HG03108 (cell line): ENCODE measurements around the gene UGT1A8.
"Not testable (repeated sequence)": the region's sequence is repeated elsewhere in the genome, so short reads cannot be mapped to it uniquely, and the experiment has no call there.

Experiments
- ATAC-seq: cut with Tn5 transposase; IDR thresholded peaks from one replicate; pipeline ENCODE4 v1.9.1; 2021; ENCODE audit warnings: moderate library complexity; ENCODE audit not compliant: unreplicated experiment

UGT1A8 gene

DNA sequence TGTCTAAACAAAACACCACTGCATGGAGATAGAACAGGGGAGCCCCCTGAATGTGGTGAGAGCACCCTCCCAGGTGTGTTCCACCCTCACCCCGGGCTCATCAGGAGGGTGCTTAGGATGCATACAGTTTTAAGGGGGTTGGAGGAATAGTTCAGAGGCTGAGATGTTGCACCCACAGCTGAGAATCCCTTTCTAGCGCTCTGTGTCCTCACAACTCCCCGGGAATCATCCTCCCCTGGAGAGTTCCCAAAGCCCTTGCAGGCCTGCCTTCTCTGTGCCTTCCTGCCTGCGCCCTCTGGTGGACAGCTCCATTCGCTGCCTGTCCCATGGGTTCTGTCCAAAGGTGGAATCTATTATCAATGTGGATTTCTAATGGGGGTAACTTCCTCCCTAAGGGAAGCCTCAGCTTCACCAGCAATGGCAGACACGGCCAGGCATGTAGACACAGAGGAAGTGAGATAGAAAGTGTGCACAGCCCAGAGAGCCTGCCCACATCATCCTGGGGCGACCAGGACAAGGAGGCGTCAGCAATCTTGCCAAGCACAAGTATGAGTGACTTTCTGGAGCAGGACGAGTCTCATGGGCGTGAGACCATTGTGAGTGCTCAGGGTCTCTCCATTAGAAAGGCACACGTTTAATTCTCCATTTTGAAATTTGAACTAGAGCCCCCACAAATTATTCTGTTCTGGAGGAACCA lies 94.0 kb downstream of the UGT1A8 start:
- peak; percentile 59 for ATAC-seq

DNA sequence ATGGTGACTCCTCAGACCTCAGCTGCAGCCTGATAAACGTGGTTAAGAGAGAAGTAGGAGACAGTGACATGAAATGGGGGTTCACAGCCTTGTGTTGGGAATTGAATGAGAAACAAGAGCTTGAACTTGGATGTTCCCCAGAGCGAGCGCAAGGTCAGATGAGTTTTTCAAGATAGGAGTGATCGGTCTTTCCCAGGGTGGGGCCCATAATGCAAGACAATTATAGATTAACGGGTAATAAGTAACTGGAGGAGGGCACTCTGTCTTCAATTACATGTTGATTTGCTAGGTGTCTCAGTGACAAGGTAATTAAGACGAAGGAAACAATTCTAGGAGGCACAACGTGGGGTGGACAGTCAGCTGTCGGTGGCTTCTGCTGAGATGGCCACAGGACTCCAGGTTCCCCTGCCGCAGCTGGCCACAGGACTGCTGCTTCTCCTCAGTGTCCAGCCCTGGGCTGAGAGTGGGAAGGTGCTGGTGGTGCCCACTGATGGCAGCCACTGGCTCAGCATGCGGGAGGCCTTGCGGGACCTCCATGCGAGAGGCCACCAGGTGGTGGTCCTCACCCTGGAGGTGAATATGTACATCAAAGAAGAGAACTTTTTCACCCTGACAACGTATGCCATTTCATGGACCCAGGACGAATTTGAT lies 95.3 kb downstream of the UGT1A8 start, which contains the start of gene UGT1A5:
TSS of gene UGT1A5 (plus strand) at position 297 of the 651 bp plus-strand sequence. CDS start at position 382, 85 bp downstream.
- no peak for ATAC-seq

DNA sequence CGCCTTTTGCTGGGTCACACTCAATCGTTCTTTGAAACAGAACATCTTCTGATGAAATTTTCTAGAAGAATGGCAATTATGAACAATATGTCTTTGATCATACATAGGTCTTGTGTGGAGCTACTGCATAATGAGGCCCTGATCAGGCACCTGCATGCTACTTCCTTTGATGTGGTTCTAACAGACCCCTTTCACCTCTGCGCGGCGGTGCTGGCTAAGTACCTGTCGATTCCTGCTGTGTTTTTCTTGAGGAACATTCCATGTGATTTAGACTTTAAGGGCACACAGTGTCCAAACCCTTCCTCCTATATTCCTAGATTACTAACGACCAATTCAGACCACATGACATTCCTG lies 95.8 kb downstream of the UGT1A8 start:
- no peak for ATAC-seq

DNA sequence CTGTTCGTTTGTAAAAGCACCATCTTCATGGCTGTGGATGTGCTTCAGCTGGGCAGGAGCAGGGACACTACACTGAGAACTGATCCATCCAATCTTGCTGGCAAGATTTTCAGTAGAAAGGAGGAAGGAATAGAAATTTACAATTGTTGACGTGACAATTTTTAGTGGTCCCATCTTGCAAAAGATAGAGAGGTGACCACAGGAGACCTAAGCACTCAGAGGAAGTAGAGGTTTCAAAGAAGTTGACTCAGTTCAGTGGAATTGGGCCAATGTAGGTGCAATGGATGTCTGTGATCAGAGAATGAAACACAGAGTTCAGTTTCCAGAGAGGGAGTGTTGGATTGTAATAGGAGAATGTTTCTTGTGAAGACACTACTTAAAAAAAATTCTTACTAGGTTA lies 96.7 kb downstream of the UGT1A8 start:
- ATAC-seq: no peak

DNA sequence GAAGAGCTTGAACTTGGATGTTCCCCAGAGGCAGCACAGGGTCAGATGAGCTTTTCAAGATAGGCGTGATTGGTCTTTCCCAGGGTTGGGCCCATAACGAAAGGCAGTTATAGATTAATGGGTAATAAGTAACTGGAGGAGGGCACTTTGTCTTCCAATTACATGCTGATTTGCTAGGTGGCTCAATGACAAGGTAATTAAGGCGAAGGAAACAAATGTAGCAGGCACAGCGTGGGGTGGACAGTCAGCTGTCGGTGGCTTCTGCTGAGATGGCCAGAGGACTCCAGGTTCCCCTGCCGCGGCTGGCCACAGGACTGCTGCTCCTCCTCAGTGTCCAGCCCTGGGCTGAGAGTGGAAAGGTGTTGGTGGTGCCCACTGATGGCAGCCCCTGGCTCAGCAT lies 101.1 kb downstream of the UGT1A8 start, which contains the start of gene UGT1A4:
TSS of gene UGT1A4 (plus strand) at position 185 of the 400 bp plus-strand sequence. CDS start at position 270, 85 bp downstream.
- ATAC-seq: no peak

DNA sequence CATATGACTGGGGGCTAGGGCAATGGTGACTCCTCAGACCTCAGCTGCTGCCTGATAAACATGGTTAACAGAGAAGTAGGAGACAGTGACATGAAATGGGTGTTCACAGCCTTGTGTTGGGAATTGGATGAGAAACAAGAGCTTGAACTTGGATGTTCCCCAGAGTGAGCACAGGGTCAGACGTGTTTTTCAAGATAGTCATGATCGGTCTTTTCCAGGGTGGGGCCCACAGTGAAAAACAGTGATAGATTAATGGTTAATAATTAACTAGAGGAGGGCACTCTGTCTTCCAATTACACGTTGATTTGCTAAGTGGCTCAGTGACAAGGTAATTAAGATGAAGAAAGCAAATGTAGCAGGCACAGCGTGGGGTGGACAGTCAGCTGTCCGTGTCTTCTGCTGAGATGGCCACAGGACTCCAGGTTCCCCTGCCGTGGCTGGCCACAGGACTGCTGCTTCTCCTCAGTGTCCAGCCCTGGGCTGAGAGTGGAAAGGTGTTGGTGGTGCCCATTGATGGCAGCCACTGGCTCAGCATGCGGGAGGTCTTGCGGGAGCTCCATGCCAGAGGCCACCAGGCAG lies 111.4 kb downstream of the UGT1A8 start, which contains the start of gene UGT1A3:
TSS of gene UGT1A3 (plus strand) at position 320 of the 579 bp plus-strand sequence. CDS start at position 405, 85 bp downstream.
- no peak for ATAC-seq

DNA sequence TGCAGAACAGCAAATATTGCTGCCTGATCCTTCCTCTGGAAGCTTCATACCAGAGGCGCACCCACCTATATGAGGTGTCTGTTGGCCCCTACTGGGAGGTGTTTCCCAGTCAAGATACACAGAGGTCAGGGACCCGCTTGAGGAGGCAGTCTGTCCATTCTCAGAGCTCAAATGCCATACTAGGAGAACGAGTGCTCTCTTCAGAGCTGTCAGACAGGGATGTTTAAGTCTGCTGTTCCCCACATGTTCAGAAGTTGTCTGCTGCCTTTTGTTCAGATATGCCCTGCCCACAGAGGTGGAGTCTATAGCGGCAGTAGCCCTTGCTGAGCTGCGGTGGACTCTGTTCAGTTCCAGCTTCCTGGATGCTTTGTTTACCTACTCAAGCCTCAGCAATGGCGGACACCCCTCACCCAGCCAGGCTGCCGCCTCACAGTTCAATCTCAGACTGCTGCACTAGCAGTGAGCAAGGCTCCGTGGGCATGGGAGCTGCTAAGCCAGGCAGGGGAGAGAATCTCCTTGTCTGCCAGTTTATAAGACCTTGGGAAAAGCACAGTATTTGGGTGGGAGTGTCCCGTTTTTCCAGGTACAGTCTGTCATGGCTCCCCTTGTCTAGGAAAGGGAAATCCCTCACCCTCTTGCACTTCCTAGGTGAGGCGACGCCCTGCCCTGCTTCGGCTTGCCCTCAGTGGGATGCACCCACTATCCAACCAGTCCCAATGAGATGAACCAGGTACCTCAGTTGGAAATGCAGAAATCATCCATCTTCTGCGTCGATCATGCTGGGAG lies 119.6 kb downstream of the UGT1A8 start:
- ATAC-seq: not testable (repeated sequence)

DNA sequence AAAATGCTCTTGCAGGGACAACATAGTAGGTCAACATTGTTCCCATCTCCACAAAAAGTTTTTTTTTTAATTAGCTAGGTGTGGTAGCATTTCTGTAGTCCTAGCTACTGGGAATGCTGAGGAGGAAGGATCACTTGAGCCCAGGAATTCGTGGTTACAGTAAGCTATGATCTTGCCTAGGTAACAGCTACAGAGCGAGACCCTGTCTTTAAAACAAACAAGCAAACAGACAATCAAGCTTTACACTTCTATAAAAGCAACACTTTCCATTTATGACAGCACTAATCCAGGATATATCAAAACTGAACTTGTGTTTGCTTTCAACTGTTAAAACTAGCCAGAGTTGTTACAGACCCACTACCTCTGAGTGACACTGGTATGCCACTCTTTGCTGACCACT lies 123.4 kb downstream of the UGT1A8 start:
- no peak for ATAC-seq

DNA sequence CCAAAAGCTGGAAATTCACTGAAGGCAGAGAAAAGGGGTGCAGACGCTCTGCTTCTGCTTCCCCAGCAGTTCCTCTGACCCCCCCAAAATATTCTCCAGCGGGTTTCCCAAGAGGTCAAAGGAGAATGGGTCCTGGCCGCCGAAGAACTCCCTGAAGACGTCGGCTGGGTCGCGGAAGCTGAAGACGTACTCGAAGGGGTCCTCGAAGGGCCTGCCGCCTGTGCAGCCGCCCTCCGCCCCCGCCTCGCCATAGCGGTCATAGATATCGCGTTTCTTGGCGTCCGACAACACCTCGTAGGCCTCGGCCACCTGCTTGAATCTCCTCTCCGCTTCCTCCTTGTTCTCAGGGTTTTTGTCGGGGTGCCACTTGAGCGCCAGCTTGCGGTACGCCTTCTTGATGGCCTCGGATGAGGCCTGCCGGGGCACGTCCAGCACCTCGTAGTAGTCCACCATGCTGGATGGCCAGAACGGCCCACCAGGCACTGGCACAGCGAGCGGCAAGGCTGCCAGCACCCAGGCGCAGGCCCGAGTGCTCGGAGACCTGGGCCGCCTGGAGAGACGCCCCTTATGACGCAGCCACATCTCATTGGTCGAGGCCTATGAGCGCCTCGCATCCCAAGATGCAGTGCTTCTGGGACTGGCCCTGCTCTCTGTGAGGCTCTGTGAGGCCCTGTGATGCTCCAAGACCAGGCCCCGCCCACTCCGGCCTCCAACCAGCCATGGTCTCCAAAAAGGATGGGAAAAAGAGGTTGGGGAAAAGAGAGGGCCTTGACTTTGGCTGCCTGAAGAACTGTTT lies 126.2 kb downstream of the UGT1A8 start:
- no peak for ATAC-seq

DNA sequence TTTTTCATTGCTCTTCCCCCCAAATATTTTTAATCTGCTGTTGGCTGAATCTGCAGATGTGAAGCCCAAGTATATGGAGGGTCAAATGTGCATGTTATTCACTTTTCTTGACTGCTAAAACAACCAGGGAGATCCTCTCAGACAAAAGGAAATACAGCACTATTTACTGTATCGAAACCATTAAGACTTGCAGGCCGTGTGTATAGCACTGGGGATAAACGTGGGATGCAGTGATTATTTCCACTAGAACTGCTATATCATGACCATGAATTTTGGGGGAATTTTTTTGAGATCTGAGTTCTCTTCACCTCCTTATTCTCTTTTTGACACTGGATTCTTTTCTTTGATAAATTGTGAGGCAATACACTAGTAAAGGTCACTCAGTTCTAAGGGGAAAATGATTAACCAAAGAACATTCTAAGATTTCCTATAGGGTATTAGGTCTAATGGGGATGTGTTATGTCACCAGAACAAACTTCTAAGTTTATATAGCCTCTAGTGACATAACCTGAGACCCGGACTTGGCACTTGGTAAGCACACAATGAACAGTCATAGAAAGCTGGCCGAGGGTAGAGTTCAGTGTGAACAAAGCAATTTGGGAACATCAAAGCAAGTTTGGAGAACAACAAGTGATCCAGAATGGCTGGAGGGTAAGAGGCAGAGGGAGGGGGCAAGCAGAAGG lies 127.8 kb downstream of the UGT1A8 start:
- ATAC-seq: no peak

DNA sequence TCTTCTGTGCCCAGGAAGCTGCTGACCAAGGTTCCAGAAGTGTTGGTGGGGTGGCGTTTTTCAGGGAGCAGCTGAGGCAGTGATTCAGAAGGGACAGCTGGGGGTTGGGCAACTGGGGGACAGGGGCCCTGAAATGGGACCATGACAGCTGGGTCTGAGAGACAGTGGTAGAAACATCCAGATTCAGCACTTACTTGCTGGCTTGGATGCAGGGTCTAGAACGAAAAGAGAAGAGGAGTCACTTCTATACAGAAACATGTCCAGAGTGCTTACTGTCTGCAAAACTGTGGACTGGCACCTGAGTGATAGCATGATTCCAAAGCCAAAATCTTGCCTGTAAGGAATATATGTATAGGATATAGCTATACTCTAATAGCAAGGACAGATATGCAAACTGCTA lies 128.4 kb downstream of the UGT1A8 start:
- ATAC-seq: not testable (repeated sequence)

DNA sequence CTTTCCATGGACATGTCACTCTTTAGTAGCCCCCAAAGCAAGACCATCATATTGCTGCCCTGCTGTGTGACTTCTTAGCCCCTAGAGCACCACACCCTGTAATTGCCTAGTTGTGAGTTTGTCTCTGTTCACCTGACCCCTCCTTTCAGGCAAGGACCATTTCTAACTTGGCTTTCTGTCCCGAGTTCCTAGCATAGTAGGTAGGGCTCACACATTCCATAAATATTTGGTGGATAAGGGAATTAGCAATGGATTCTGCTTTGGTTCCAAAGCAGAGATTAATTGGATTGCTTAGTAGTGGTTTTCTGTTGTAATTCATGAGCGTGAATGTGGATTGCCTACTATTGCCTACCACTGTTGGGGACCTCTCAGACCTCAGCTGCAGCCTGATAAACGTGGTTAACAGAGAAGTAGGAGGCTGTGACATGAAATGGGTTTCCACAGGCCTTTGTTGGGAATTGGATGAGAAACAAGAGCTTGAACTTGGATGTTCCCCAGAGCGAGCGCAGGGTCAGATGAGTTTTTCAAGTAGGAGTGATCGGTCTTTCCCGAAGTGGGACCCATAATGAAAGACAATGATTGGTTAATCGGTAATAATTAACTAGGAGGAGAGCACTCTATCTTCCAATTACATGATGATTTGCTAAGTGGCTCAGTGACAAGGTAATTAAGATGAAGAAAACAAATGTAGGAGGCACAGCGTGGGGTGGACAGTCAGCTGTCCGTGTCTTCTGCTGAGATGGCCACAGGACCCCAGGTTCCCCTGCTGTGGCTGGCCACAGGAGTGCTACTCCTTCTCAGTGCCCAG lies 129.2 kb downstream of the UGT1A8 start:
- no peak for ATAC-seq

DNA sequence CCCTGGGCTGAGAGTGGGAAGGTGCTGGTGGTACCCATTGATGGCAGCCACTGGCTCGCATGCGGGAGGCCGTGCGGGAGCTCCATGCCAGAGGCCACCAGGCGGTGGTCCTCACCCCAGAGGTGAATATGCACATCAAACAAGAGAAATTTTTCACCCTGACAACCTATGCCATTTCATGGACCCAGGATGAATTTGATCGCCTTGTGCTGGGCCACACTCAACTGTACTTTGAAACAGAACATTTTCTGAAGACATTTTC lies 129.8 kb downstream of the UGT1A8 start:
- ATAC-seq: no peak

DNA sequence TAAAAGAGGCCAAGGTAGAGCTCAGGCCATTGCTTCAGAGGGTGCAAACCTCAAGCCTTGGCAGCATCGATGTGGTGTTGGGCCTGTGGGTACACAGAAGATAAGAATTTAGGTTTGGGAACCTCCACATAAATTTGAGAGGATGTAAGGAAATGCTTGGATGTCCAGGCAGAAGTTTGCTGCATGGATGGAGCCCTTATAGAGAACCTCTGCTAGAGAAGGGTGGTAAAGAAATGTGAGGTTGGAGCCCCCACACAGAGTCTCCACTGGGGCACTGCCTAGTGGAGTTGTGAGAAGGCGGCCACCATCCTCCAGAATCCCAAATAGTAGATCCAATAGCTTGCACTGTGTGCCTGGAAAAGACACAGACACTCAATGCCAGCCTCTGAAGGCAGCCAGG lies 133.3 kb downstream of the UGT1A8 start:
- not testable (repeated sequence) for ATAC-seq

DNA sequence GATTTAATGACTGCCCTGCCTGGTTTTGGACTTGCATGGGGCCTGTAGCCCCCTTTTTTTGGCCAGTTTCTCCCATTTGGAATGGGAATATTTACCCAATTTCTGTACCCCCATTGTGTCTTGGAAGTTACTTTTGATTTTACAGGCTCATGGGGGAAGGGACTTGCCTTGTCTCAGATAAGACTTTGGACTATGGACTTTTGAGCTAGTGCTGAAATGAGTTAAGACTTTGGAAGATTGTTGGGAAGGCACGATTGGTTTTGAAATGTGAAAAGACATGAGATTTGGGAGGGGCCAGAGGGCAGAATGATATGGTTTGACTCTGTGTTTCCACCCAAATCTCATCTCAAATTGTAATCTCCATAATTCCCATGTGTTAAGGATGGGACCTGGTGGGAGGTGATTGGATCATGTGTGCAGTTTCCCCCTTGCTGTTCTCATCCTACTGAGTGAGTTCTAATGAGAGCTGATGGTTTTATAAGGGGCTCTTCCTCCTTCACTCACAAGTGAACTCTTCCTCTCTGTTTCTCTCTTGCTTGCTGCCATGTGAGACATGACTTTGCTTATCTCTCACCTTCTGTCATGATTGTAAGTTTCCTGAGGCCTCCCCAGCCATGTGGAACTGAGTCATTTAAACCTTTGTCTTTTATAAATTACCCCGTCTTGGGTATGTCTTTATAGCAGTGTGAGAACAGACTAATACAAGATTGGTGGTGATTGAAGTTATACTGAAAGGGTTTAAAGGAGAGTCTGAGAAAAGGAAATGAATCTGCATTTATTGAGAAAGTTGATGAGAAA lies 134.0 kb downstream of the UGT1A8 start:
- not testable (repeated sequence) for ATAC-seq

DNA sequence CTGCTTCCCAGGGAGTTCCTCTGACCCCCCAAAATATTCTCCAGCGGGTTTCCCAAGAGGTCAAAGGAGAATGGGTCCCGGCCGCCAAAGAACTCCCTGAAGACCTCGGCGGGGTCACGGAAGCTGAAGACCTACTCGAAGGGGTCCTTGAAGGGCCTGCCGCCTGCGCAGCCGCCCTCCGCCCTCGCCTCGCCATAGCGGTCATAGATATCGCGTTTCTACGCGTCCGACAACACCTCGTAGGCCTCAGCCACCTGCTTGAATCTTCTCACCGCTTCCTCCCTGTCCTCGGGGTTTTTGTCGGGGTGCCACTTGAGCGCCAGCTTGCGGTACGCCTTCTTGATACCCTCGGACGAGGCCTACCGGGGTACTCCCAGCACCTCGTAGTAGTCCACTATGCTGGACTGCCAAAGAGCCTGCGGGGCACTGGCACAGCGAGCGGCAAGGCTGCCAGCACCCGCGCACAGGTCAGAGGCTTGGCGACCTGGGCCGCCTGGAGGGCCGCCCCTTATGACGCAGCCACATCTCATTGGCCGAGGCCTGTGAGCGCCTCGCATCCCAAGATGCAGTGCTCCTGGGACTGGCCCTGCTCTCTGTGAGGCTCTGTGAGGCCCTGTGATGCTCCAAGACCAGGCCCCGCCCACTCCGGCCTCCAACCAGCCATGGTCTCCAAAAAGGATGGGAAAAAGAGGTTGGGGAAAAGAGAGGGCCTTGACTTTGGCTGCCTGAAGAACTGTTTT lies 137.6 kb downstream of the UGT1A8 start:
- no peak for ATAC-seq

DNA sequence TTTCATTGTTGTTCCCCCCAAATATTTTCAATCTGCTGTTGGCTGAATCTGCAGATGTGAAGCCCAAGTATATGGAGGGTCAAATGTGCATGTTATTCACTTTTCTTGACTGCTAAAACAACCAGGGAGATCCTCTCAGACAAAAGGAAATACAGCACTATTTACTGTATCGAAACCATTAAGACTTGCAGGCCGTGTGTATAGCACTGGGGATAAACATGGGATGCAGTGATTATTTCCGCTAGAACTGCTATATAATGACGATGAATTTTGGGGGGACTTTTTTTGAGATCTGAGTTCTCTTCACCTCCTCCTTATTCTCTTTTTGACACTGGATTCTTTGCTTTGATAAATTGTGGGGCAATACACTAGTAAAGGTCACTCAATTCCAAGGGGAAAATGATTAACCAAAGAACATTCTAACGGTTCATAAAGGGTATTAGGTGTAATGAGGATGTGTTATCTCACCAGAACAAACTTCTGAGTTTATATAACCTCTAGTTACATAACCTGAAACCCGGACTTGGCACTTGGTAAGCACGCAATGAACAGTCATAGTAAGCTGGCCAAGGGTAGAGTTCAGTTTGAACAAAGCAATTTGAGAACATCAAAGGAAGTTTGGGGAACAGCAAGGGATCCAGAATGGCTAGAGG lies 139.1 kb downstream of the UGT1A8 start:
- ATAC-seq: no peak
